Measurements from ENCODE around the gene GPR137C. TPM values are rescaled to one million over a fixed set of nuclear protein-coding genes. Genes with fewer than 3 reads are reported as not detected.

Gene GPR137C
- total RNA-seq, 1 experiment from 2014 or later: 0.89 TPM

GRCh38 chr14:52609445-52610044 is 56.9 kb downstream of the GPR137C start:
- POLR2A ChIA-PET: no interaction called here
- no peaks in the 10 kb centered on the region for H3K4me1 ChIP-seq (ENCODE audit: control insufficient read depth in 1 of 2, insufficient read depth in 2 of 2, low read length in 2 of 2)
- no peak for DNase-seq (ENCODE audit: low read depth, low spot score)

More at GRCh38 chr14:52609445-52610044, 56.9 kb downstream of the GPR137C start:
- Histone ChIP-seq H3K79me2 (ENCODE audit: insufficient read depth, low read length) (no peaks in the 10 kb centered on the region), H3K9me3 (ENCODE audit: control insufficient read depth in 1 of 2, insufficient read depth in 1 of 2, low read depth in 1 of 2, low read length in 2 of 2) (no peaks in the 10 kb centered on the region), H4K20me1 (ENCODE audit: insufficient read depth) (no peaks in the 10 kb centered on the region), H3K27ac (ENCODE audit: low read depth, low read length) (no peak overlapping the region), H3K9ac (ENCODE audit: low read length) (no peak overlapping the region), H3K4me2 (ENCODE audit: low read length) (no peak overlapping the region), H2AFZ (ENCODE audit: low read depth, low read length, poor library complexity, severe bottlenecking) (no peak overlapping the region), H3K9me2 (ENCODE audit: insufficient read depth) (no peaks in the 10 kb centered on the region), H3K27me3 (ENCODE audit: insufficient read depth, low read length) (no peaks in the 10 kb centered on the region), H3K36me3 (ENCODE audit: control insufficient read depth in 1 of 2, insufficient read depth in 2 of 2, low read length in 2 of 2) (no peaks in the 10 kb centered on the region), H3K4me3 (replicated peaks in 1 of 2; ENCODE audit: low read depth in 1 of 2, low read length in 2 of 2) (no peak overlapping the region)
- no peak for TF ChIP-seq POLR2A (IDR thresholded peaks at IDR 0.05; ENCODE audit: borderline replicate concordance, extremely low read depth, insufficient read depth, insufficient read length)
- TF ChIP-seq JUND (IDR thresholded peaks at IDR 0.05): no peak
- no peak for TF ChIP-seq MAX (IDR thresholded peaks at IDR 0.05)
- no peak for TF ChIP-seq EZH2phosphoT487 (IDR thresholded peaks at IDR 0.05; ENCODE audit: borderline replicate concordance)
- no peak for TF ChIP-seq FOSL1 (IDR thresholded peaks at IDR 0.05; ENCODE audit: low read depth)
- no peak for TF ChIP-seq CBX3 (IDR thresholded peaks at IDR 0.05; ENCODE audit: low read depth)
- TF ChIP-seq ZNF274 (IDR thresholded peaks at IDR 0.05; ENCODE audit: low read depth, low read length): no peak
- TF ChIP-seq ATF3 (IDR thresholded peaks at IDR 0.05): no peak
- TF ChIP-seq ZBTB33 (IDR thresholded peaks at IDR 0.05; ENCODE audit: extremely low read depth, insufficient replicate concordance, low read length): no peak
- no peak for TF ChIP-seq EGR1 (IDR thresholded peaks at IDR 0.05; ENCODE audit: low read depth)
- TF ChIP-seq REST (IDR thresholded peaks at IDR 0.05; ENCODE audit: low read depth): no peak
- no peak for TF ChIP-seq SRF (IDR thresholded peaks at IDR 0.05; ENCODE audit: low read depth)
- no peak for TF ChIP-seq ZFX (IDR thresholded peaks at IDR 0.05)
- no peak for TF ChIP-seq POLR2AphosphoS5 (IDR thresholded peaks at IDR 0.05; ENCODE audit: low read depth, low read length)
- no peak for TF ChIP-seq SP1 (IDR thresholded peaks at IDR 0.05; ENCODE audit: low read depth)
- TF ChIP-seq YY1 (IDR thresholded peaks at IDR 0.05; ENCODE audit: extremely low read depth, insufficient replicate concordance, low read depth, low read length): no peak
- ChIA-PET CTCF (no interaction called here), RAD21 (ENCODE audit: low non-redundant PET in 1 of 2, low total read pairs in 2 of 2, uncharacterized antibody in 2 of 2, unreplicated experiment in 2 of 2) (no interaction called here)
- BruUV-seq (replicated peaks): no TSS peak
- 0 out of 2 replicates have a peak, but pooled peaks have one; percentile 22 for ATAC-seq
- intact Hi-C loops (cut with micrococcal nuclease): no loop called here

Measured in HCT116 (cell line).